ENCODE measurements around the gene NT5C1A. TPM values are rescaled to one million over a fixed set of nuclear protein-coding genes. Genes with fewer than 3 reads are reported as not detected.

The NT5C1A gene
- polyA plus RNA-seq, 1 donor from 2014 or later = not detected

DNA sequence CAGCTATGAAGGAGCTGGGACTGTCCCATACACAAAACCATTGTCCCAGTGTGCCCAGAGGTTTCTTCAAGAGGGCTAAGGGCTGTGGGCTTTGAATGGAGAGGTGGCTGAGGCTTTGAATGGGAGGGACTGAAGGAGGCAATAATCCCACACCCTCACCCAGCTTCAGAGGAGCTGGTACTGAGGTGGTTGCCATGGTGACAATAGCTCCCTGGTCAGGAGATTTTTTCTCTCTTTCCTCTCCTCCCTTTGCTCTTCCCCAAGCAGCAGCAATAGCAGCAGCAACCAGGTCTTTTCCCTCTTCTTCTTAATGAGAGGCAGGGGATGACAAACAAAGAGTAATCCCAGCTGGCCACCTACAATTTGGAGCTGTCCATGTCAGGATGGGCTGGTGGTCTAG lies 17.7 kb upstream of the NT5C1A start:
- Histone ChIP-seq H3K4me3 (ENCODE audit: low read length) (peak overlapping the region; percentile 90), H2AFZ (ENCODE audit: low read depth, low read length) (no peak overlapping the region), H3K27me3 (ENCODE audit: insufficient read depth, low read depth, low read length) (peaks cover 36% of the 10 kb centered on the region), H3K9ac (ENCODE audit: low read length) (peak overlapping the region; percentile 92), H3K9me2 (ENCODE audit: insufficient read depth, low read length) (no peaks in the 10 kb centered on the region), H3F3A (ENCODE audit: insufficient read depth, low read length, poor library complexity, severe bottlenecking) (no peaks in the 10 kb centered on the region), H3K79me2 (replicated peaks; ENCODE audit: insufficient read depth, low read length) (peaks cover 5% of the 10 kb centered on the region), H3K36me3 (ENCODE audit: insufficient read depth, low read length) (no peaks in the 10 kb centered on the region), H3K9me3 (ENCODE audit: low read length) (no peaks in the 10 kb centered on the region), H3K27ac (ENCODE audit: low read length) (peak overlapping the region; percentile 84), H3K4me2 (ENCODE audit: low read length) (peak overlapping the region; percentile 97), H4K20me1 (ENCODE audit: insufficient read depth) (no peaks in the 10 kb centered on the region)
- TF ChIP-seq MXI1 (conservative IDR thresholded peaks at IDR 0.05; ENCODE audit: poor library complexity, severe bottlenecking) = no peak
- TF ChIP-seq RAD21 (conservative IDR thresholded peaks at IDR 0.05) = no peak
- TF ChIP-seq EP300 (conservative IDR thresholded peaks at IDR 0.05; ENCODE audit: poor library complexity, severe bottlenecking) = no peak
- peak; percentile 43 for TF ChIP-seq SMC3 (conservative IDR thresholded peaks at IDR 0.05; ENCODE audit: poor library complexity)
- TF ChIP-seq, protein P1, sequence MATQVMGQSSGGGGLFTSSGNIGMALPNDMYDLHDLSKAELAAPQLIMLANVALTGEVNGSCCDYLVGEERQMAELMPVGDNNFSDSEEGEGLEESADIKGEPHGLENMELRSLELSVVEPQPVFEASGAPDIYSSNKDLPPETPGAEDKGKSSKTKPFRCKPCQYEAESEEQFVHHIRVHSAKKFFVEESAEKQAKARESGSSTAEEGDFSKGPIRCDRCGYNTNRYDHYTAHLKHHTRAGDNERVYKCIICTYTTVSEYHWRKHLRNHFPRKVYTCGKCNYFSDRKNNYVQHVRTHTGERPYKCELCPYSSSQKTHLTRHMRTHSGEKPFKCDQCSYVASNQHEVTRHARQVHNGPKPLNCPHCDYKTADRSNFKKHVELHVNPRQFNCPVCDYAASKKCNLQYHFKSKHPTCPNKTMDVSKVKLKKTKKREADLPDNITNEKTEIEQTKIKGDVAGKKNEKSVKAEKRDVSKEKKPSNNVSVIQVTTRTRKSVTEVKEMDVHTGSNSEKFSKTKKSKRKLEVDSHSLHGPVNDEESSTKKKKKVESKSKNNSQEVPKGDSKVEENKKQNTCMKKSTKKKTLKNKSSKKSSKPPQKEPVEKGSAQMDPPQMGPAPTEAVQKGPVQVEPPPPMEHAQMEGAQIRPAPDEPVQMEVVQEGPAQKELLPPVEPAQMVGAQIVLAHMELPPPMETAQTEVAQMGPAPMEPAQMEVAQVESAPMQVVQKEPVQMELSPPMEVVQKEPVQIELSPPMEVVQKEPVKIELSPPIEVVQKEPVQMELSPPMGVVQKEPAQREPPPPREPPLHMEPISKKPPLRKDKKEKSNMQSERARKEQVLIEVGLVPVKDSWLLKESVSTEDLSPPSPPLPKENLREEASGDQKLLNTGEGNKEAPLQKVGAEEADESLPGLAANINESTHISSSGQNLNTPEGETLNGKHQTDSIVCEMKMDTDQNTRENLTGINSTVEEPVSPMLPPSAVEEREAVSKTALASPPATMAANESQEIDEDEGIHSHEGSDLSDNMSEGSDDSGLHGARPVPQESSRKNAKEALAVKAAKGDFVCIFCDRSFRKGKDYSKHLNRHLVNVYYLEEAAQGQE (IDR thresholded peaks at IDR 0.05; ENCODE audit: borderline replicate concordance) = peak; percentile 69
- TF ChIP-seq POLR2AphosphoS5 (IDR thresholded peaks at IDR 0.05) = peak; percentile 37

DNA sequence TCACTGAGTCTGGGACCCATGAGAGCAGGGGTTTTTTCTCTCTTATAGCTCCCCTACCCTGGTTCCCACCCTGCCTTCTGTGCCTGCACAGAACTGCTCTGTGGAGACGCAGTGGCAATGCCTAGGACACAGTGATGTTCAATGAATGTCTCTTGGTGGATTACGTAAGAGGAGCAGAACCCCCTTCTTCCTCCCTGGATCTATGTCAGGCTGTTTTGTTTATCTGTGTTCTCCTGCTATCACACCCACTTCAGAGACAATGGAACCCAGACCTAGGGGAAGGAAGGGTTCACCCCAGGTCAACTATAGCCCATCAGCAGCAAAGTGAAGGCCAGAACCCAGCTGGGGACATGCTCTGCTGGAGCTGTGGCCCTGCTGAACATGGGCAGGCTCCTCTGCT lies 17.3 kb upstream of the NT5C1A start:
- no peaks in the 10 kb centered on the region for H3K9me2 ChIP-seq (ENCODE audit: insufficient read depth, low read length)
- H3K4me3 ChIP-seq (ENCODE audit: low read length) = peak overlapping the region; percentile 90
- H4K20me1 ChIP-seq (ENCODE audit: insufficient read depth) = no peaks in the 10 kb centered on the region
- H2AFZ ChIP-seq (ENCODE audit: low read depth, low read length) = no peak overlapping the region
- H3K27ac ChIP-seq (ENCODE audit: low read length) = peak overlapping the region; percentile 84
- H3K4me2 ChIP-seq (ENCODE audit: low read length) = peak overlapping the region; percentile 97
- H3K79me2 ChIP-seq (replicated peaks; ENCODE audit: insufficient read depth, low read length) = peaks cover 5% of the 10 kb centered on the region
- peaks cover 36% of the 10 kb centered on the region for H3K27me3 ChIP-seq (ENCODE audit: insufficient read depth, low read depth, low read length)
- H3F3A ChIP-seq (ENCODE audit: insufficient read depth, low read length, poor library complexity, severe bottlenecking) = no peaks in the 10 kb centered on the region
- TF ChIP-seq, protein P2, sequence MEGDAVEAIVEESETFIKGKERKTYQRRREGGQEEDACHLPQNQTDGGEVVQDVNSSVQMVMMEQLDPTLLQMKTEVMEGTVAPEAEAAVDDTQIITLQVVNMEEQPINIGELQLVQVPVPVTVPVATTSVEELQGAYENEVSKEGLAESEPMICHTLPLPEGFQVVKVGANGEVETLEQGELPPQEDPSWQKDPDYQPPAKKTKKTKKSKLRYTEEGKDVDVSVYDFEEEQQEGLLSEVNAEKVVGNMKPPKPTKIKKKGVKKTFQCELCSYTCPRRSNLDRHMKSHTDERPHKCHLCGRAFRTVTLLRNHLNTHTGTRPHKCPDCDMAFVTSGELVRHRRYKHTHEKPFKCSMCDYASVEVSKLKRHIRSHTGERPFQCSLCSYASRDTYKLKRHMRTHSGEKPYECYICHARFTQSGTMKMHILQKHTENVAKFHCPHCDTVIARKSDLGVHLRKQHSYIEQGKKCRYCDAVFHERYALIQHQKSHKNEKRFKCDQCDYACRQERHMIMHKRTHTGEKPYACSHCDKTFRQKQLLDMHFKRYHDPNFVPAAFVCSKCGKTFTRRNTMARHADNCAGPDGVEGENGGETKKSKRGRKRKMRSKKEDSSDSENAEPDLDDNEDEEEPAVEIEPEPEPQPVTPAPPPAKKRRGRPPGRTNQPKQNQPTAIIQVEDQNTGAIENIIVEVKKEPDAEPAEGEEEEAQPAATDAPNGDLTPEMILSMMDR (IDR thresholded peaks at IDR 0.05; ENCODE audit: poor library complexity, severe bottlenecking) = no peak
- TF ChIP-seq TAF1 (IDR thresholded peaks at IDR 0.05; ENCODE audit: low read depth) = no peak
- TF ChIP-seq, protein P1 (IDR thresholded peaks at IDR 0.05; ENCODE audit: borderline replicate concordance) = no peak
- no peak for TF ChIP-seq POLR2AphosphoS5 (IDR thresholded peaks at IDR 0.05)
- TF ChIP-seq MXI1 (conservative IDR thresholded peaks at IDR 0.05; ENCODE audit: poor library complexity, severe bottlenecking) = no peak
- no peak for TF ChIP-seq RAD21 (conservative IDR thresholded peaks at IDR 0.05)
- no peak for TF ChIP-seq EP300 (conservative IDR thresholded peaks at IDR 0.05; ENCODE audit: poor library complexity, severe bottlenecking)
- TF ChIP-seq SMC3 (conservative IDR thresholded peaks at IDR 0.05; ENCODE audit: poor library complexity) = no peak
- TF ChIP-seq EZH2 (IDR thresholded peaks at IDR 0.05; ENCODE audit: borderline replicate concordance, insufficient read depth, low read length, poor library complexity, severe bottlenecking) = no peak
- no peaks in the 10 kb centered on the region for H3K36me3 ChIP-seq (ENCODE audit: insufficient read depth, low read length)
- H3K9me3 ChIP-seq (ENCODE audit: low read length) = no peaks in the 10 kb centered on the region
- H3K9ac ChIP-seq (ENCODE audit: low read length) = peak overlapping the region; percentile 92
